NCI-H774 (cell line): ENCODE measurements around the gene CHD2.

Source experiments
- DNase-seq: peaks from one replicate; lab custom pipeline; 2025; lab: John Stamatoyannopoulos, UW

The CHD2 gene

DNA sequence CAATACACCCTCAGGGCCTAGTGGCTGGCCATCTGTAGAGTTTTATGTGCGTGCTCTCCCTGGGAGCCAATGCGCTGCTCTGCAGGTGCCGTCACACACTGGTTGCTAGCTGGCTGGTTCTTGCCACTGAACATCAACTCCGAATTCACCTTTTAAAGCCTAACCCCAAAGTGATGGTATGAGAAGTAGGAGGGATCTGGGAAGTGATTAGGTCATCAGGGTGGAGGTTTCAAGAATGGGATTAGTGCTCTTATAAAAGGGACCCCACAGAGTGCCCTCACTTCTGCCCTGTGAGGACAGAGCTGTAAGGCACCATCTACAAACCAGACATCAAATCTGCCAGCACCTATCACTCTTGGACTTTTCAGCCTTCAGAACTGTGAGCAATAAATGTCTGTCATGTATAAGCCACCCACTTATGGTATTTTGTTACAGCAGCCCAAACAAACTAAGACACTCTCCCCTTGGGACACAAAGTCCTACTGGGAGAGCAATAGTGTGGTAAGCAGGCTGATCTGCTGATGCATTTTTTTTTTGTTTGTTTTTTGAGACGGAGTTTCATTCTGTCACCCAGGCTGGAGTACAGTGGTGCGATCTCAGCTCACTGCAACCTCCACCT, 168.6 kb downstream of the CHD2 start:
- no peak for DNase-seq

DNA sequence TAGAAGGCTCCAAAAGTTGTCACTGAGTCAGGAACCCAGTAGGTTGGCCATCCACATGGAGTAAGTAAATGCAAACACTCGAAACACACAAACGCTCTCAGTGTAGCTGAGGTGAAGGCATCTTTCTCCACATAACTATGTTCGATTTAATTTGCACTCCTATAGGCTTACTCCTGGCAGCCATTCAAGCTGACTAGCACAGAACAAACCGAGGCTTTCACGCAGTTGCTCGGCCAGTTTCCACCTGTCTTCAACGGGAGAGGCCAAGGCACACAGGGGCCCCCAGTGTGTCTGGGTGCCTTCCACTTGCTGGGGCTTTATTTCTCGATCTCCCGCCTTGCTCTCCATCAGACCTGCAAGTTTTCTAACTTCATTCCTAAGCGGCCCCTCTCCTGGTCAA, 170.0 kb downstream of the CHD2 start:
- DNase-seq = no peak

DNA sequence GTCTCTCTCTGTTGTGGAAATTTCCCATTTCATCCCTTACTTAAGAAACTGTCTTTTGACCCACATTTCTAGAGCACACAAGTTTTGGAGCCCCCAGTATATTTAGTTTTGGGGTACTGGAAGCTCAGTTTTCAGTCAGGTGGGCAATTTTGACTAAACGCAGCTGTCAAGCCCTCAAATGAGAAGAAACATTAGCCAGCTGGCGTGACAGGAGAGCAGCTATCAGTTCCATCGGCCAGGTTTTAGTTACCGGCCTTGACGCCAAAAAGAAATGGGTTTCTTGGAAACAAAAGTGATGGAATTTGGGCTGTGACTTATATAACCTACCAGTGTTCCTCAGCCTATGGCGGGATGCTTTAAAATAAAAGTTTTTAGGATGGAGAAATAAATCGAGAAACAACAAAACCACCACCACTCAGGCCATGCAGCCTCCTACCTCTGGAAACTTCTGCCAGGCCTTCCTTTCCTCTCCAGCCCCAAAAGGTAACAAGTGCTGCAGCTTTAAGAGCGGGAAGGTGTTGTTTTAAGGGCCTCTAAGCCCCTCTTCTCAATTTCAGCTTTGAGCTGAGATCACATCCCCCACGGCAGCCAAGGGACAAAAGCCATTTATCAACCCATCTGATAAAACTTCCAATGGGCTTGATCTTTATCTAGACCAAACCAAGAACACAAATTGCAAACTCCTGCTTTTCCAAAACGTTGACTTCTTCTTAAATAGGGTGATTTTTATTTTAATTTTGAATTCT, 170.6 kb downstream of the CHD2 start:
- DNase-seq = no peak

DNA sequence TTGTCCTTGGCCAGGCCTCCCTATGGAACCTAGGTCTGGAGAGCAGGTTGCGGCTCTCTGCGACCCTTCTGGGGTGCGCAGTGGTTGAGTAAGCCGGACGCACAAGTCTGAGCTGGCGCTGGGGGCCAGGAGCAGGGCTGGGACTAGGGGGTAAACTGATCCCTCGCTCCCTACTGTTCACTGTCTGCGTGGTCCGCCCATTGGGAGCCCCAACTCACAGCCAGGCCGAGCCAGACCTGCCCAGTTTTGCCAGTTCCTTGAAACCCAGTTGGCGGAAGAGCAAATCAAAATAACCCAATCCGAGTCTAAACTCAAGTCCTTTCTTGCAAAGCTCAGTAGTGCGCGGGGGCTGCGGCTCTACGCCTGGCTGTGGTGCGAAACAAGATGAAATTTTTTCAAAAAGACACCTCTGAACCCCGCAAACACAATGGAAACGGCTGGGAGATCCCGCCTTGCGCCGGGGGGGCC, 171.4 kb downstream of the CHD2 start:
- no peak for DNase-seq

DNA sequence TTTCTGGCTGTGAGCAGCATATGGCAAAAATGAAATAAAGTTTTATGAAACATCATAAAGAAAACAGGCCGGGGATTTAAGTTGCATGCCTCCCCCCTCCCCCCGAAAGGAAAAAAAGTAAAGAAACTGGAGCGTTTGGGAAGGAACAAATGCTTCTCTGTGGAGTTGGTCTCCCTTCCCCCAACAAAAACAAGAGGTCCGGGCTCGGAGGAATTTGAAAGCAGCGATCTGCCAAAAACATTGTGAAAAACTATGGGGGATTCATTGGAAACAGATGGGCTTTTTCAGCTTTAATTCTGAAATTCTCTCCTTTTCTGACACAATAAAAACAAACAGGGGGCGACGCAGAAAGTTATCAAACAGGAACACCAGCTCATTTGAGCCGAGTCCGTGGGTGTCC, 171.9 kb downstream of the CHD2 start:
- DNase-seq = no peak

DNA sequence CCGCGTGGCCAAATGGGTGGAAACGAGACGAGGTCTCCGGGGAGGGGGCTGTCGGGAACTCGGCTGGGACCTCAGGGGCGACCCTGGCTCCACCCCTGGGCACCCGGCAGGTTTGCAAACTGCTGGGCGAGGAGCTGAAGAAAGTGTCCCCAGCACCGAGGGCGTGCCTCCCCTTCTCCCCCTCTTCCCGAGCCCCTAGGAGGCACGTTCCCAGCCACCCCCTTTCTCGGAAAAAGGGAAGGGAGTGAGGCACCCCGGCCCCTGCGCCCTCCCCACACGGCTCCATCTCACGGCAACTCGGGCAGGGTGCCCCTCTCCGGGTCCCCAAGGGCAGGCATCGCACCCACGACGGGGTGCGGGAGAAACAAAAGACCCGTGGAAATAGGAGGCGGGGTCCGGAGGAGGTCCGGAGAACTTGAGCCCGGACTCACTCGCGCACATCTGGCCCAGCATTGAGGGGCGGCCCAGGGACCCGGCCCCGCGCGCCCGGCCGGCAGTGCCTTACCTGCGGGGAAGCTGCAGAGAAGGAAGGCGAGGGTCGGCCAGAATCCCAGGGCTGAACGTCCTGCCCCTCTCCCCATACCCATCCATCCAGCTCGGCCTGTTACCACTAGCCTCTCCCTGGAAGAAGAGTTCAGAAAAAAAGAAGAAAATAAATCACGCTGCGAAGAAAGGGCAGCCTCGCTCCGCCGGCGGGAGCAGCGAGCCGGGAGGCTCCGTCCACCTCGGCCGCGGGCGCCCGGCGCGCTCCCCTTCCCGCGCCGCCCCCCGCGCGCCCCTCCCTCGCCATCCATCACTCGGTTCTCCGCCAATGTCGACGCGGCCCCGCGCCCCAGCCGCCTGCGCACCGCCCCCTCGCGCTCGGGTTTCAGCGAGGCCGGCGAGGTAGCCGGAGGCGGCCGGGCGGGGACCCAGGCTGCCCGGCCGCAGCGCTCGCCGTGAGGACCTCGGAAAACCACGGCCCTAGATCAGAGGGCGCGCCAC, 172.6 kb downstream of the CHD2 start:
- DNase-seq = no peak

DNA sequence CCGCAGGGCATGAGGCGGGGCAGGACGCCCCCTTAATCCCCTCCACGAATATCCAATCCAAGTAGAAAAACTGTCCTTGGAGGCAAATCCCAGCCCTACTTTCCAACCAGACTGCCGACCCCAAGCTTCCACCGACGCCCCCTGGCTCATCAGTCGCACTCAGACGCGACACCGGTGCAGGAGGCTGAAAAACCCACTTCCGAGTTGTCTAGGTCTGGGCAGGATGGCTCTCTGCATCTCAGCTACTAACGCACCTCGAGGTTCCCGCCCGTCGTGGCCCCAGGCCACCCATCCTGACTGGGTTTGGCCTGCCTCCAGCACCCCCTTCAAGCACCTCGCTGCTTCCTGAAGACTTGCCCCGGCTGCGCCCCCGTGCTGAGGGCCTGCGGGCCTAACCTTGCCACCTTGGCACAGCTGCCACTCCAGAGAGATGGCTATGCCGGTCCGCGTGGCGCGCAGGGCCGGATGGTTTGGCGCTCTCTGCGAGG, 173.4 kb downstream of the CHD2 start:
- no peak for DNase-seq

DNA sequence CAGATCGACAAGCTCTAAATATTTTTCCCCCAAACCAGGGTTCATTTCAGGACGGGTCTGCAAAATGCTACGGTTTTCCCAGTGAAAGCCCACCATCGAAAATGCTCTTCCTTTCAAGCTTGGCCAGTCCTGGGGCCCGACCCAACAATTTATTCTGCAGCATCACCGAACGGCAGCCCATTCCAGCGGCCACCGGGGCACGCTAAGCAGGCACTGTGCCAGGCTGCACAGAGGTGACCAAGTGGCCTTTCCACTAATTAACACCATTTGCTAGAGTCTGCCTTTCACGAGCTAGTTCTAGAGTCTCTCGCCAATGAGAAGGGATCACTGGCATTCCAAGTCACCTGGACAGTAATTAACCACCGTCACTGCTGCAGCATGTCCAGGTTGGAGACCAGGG, 174.5 kb downstream of the CHD2 start:
- no peak for DNase-seq

DNA sequence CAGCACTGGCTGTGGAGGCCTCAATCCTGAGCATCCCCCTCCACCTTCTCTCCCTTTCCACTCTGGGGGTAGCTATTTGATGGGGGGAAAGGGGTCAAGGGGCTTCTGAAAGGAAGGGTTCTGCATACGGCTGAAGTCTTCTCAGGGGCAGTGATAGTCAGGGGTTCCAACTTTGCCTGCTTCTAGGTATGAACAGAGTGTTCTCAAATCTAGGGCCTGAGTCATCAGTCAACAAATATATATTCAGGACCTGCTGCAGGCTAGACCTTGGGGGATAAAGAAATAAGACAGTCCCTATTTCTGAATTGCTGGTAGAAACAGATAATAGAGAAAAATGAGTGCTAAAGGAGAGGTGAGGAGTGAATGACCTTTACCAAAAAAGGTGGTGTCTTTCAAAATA, 176.1 kb downstream of the CHD2 start:
- DNase-seq = no peak

DNA sequence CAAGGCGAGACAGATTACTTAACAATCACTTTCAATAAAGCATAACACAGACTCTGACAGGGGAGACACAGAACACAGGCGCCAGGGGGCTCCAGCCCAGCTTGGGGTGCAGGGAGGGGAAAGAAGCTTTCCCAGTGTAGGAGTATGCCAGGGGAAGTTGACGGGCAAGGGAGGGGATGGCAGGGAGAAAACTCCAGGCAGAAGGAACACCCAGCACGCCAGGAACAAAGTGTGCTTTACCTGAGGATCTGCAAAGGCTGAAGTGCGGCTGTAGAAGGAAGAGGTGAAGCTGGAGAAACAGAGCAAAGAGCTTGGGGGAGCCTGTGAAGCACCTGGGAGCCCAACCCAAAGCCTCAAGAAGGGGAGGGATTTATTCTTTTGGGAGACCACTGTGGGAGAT, 176.8 kb downstream of the CHD2 start:
- no peak for DNase-seq
